K562 (cell line): Measurements from ENCODE around the gene SOX18. TPM values are rescaled to one million over a fixed set of nuclear protein-coding genes. Genes with fewer than 3 reads are reported as not detected.
A peak's percentile ranks its signal among the peaks of the same experiment; 100 is the strongest.

Source experiments
- ATAC-seq: fragments of 200-7000 bp; cut with Tn5 transposase; 3 replicates; pipeline ENCODE4 v1.9.1; 2020; ENCODE audit warnings: moderate library complexity
- BruUV-seq: library from RNA; stranded (reverse); fragments of 400-500 nt; replicated peaks from 2 replicates; lab custom pipeline; 2021; lab: Mats Ljungman, UMichigan
- CTCF ChIA-PET: fragments of 300-600 bp; formaldehyde crosslinking; extraction: SDS; loops from one replicate; lab custom pipeline; 2021; ENCODE audit warnings: low intra/inter-chr PET ratio; lab: Yijun Ruan, JAX
- POLR2A ChIA-PET: fragments of 300-600, 350-650 bp; sonication (Branson Sonifier 250); formaldehyde crosslinking; extraction: SDS; loops from one replicate; lab custom pipeline; 2021; ENCODE audit warnings: antibody characterized with exemption, inconsistent platforms; lab: Yijun Ruan, JAX
- DNase-seq, 4 experiments: peaks; one replicate each; pipeline versions ENCODE4 v3.0.0 to v3.0.0-alpha.2; 2011 to 2018; ENCODE audit warnings: low spot score in 3 of 4, mixed read lengths in 3 of 4; ENCODE audit errors: extremely low read depth in 1 of 4
- FAIRE-seq: peaks from 2 replicates; lab custom pipeline; 2011; peaks lifted over from hg19 to GRCh38; lab: Jason Lieb, UNC
- H2AFZ ChIP-seq: 2 replicates; pipeline ENCODE4 v1.6.0; 2011; ENCODE audit warnings: low read depth, low read length, control low read depth, inconsistent platforms
- H3K27ac ChIP-seq: fragments of 200-600 bp; 3 replicates; pipeline ENCODE4 v1.8.0; 2011; ENCODE audit warnings: low read depth, mild to moderate bottlenecking, control low read depth, inconsistent platforms, low read length, moderate library complexity, mixed read lengths; ENCODE audit errors: extremely low read depth
- H3K27me3 ChIP-seq, 2 experiments: fragments of 300-600 bp in 1 of 2; 2 replicates in 1 of 2; 3 replicates in 1 of 2; pipeline versions ENCODE4 v1.6.0 to v1.8.0; 2011; ENCODE audit warnings: inconsistent platforms in 2 of 2, low read length in 2 of 2, mild to moderate bottlenecking in 1 of 2, mixed read lengths in 1 of 2, moderate library complexity in 1 of 2; ENCODE audit not compliant: control insufficient read depth in 2 of 2, insufficient read depth in 2 of 2
- H3K36me3 ChIP-seq: fragments of 300-600 bp; 3 replicates; pipeline ENCODE4 v1.8.0; 2011; ENCODE audit warnings: mild to moderate bottlenecking, low read length, inconsistent platforms; ENCODE audit not compliant: control insufficient read depth, insufficient read depth
- H3K4me1 ChIP-seq, 2 experiments: fragments of 200-600 bp in 1 of 2; replicated peaks in 1 of 2; 2 replicates in 1 of 2; 3 replicates in 1 of 2; pipeline versions ENCODE4 v1.5.1 to v1.8.0; 2011; ENCODE audit warnings: inconsistent platforms in 2 of 2, low read length in 2 of 2, mild to moderate bottlenecking in 1 of 2, mixed read lengths in 1 of 2, moderate library complexity in 1 of 2; ENCODE audit not compliant: control insufficient read depth in 2 of 2, insufficient read depth in 2 of 2
- H3K4me2 ChIP-seq: 2 replicates; pipeline ENCODE4 v1.6.1; 2011; ENCODE audit warnings: low read length, control low read depth, inconsistent platforms, mixed read lengths; ENCODE audit not compliant: insufficient read depth
- H3K4me3 ChIP-seq: fragments of 200-600 bp; sonication (generic), shearing (Covaris generic); 2 replicates; pipeline ENCODE4 v1.5.1; 2016; ENCODE audit warnings: control low read depth, inconsistent platforms
- H3K79me2 ChIP-seq: fragments of 200-600 bp; 3 replicates; pipeline ENCODE4 v1.8.0; 2011; ENCODE audit warnings: low read length, inconsistent platforms; ENCODE audit not compliant: control insufficient read depth, insufficient read depth
- H3K9ac ChIP-seq, 2 experiments: 2 replicates each; pipeline versions ENCODE4 v1.6.0 to v1.6.1; 2011; ENCODE audit warnings: low read depth in 2 of 2, low read length in 2 of 2, control low read depth in 1 of 2, inconsistent platforms in 1 of 2, mild to moderate bottlenecking in 1 of 2, mixed read lengths in 1 of 2; ENCODE audit not compliant: insufficient read depth in 1 of 2
- H3K9me1 ChIP-seq: one replicate; pipeline ENCODE4 v1.6.0; 2011; ENCODE audit warnings: inconsistent platforms, mild to moderate bottlenecking, low read length, moderate library complexity; ENCODE audit not compliant: control insufficient read depth, insufficient read depth
- H3K9me3 ChIP-seq: replicated peaks from 2 replicates; pipeline ENCODE4 v1.5.1; 2011; ENCODE audit warnings: low read depth, low read length, inconsistent platforms; ENCODE audit not compliant: control insufficient read depth, insufficient read depth
- H4K20me1 ChIP-seq: replicated peaks from 2 replicates; pipeline ENCODE4 v1.6.1; 2011; ENCODE audit warnings: low read length, inconsistent platforms, mixed read lengths; ENCODE audit not compliant: control insufficient read depth, insufficient read depth
- CBFB ChIP-seq: sonication (generic); formaldehyde crosslinking; IDR thresholded peaks from 2 replicates; pipeline ENCODE4 v1.4.0; 2020; ENCODE audit warnings: mild to moderate bottlenecking, missing genetic modification reagents
- CTBP1 ChIP-seq: fragments of 450-650 bp; IDR thresholded peaks from 2 replicates; pipeline ENCODE4 v1.6.1; 2016; ENCODE audit warnings: borderline replicate concordance
- EGR1 ChIP-seq: fragments of 450-650 bp; conservative IDR thresholded peaks from 2 replicates; pipeline ENCODE4 v1.6.1; 2017; ENCODE audit warnings: mild to moderate bottlenecking
- HMGN3 ChIP-seq: IDR thresholded peaks from 2 replicates; pipeline ENCODE4 v1.6.1; 2011; ENCODE audit warnings: borderline replicate concordance, low read depth, mild to moderate bottlenecking, mixed read lengths, low read length; ENCODE audit not compliant: insufficient read length; ENCODE audit errors: extremely low read depth
- NCOA4 ChIP-seq: fragments of 450-650 bp; IDR thresholded peaks from 2 replicates; pipeline ENCODE4 v1.6.1; 2018; ENCODE audit warnings: mild to moderate bottlenecking; ENCODE audit not compliant: partially characterized antibody
- NFRKB ChIP-seq: fragments of 450-650 bp; IDR thresholded peaks from 2 replicates; pipeline ENCODE4 v1.6.1; 2016; ENCODE audit warnings: low read depth
- PHF21A ChIP-seq: fragments of 450-650 bp; IDR thresholded peaks from 2 replicates; pipeline ENCODE4 v1.6.1; 2017; ENCODE audit warnings: low read depth, borderline replicate concordance
- POLR2G ChIP-seq: fragments of 200-400 bp; formaldehyde crosslinking; IDR thresholded peaks from 2 replicates; pipeline ENCODE4 v1.6.1; 2017; ENCODE audit warnings: low read depth, mild to moderate bottlenecking, antibody characterized with exemption, low read length, moderate library complexity
- RFX5 ChIP-seq: IDR thresholded peaks from 2 replicates; pipeline ENCODE4 v1.6.1; 2011; ENCODE audit warnings: low read depth, mild to moderate bottlenecking, improper control_type of control experiment, low read length
- SUPT5H ChIP-seq: fragments of 450-650 bp; IDR thresholded peaks from 2 replicates; pipeline ENCODE4 v1.6.1; 2016
- TBP ChIP-seq: optimal IDR thresholded peaks from 2 replicates; pipeline ENCODE3; 2011; ENCODE audit warnings: low read depth, low read length, improper control_type of control experiment
- TEAD4 ChIP-seq, 2 experiments: sonication (generic) in 1 of 2; formaldehyde crosslinking in 1 of 2; IDR thresholded peaks; 2 replicates each; pipeline versions ENCODE4 v1.6.1 to v1.8.0; 2012 to 2022; ENCODE audit warnings: borderline replicate concordance in 1 of 2, inconsistent platforms in 1 of 2, low read length in 1 of 2, mild to moderate bottlenecking in 1 of 2, missing genetic modification reagents in 1 of 2
- ZNF436 ChIP-seq: fragments of 250-450, 450-650 bp; sonication (Bioruptor Pico); formaldehyde crosslinking; IDR thresholded peaks from 2 replicates; pipeline ENCODE4 v1.7.0; 2020; ENCODE audit warnings: mild to moderate bottlenecking
- WGBS: fragments of 100-300 bp; shearing (Covaris generic); methylation state at CpG from one replicate; pipeline ENCODE4 v1.1.6; 2016; ENCODE audit warnings: low coverage, mixed read lengths; ENCODE audit not compliant: insufficient coverage; ENCODE audit errors: missing lambda C conversion rate; 5-methylcytosine and 5-hydroxymethylcytosine counted together
- in situ Hi-C: fragments of 300-500 bp; cut with MboI; formaldehyde crosslinking; loops from 4 replicates; pipeline ENCODE4 v1.15.0; 2018; ENCODE audit warnings: inconsistent platforms, mixed read lengths
- intact Hi-C: fragments of 100-400 bp; cut with micrococcal nuclease; formaldehyde crosslinking; loops from 2 replicates; pipeline ENCODE4 v1.14.2; 2022
- polyA plus RNA-seq, 8 experiments: library from polyadenylated mRNA; depleted of rRNA in 4 of 8; stranded (reverse) in 5 of 8; unstranded in 3 of 8; fragments of >200 nt; fragmentation: Nextera tagmentation in 2 of 8; fragmentation: Illumina TruSeq in 1 of 8; extraction: Ambion mirVana in 2 of 8; extraction: Trizol in 1 of 8; gene quantifications; 2 replicates each; pipeline versions ENCODE4 v1.2.1 to v1.2.3, GENCODE V29; 2011 to 2014; ENCODE audit warnings: inconsistent platforms in 1 of 8, missing spikeins in 1 of 8
- total RNA-seq, 7 experiments: library from RNA; depleted of rRNA in 6 of 7; stranded (reverse); fragments of >200 nt in 6 of 7; fragmentation: Illumina TruSeq in 2 of 7; extraction: Trizol in 2 of 7; gene quantifications; 2 replicates each; pipeline versions ENCODE4 v1.2.1 to v1.2.3, GENCODE V29; 2011 to 2021; ENCODE audit warnings: low replicate concordance in 1 of 7
- TF ChIP-seq, protein P1 (sequence below): fragments of 250-450 bp; sonication (Bioruptor Pico); IDR thresholded peaks from 2 replicates; pipeline ENCODE4 v1.8.0; 2022; ENCODE audit warnings: inconsistent platforms
- TF ChIP-seq, protein P2 (sequence below): conservative IDR thresholded peaks from 2 replicates; pipeline ENCODE4 v1.6.1; 2011; ENCODE audit warnings: low read depth, mild to moderate bottlenecking, low read length; ENCODE audit not compliant: control insufficient read depth
- TF ChIP-seq, protein P3 (sequence below): fragments of 250-450 bp; sonication (Bioruptor Pico); IDR thresholded peaks from 2 replicates; pipeline ENCODE4 v1.8.0; 2021; ENCODE audit warnings: borderline replicate concordance, mild to moderate bottlenecking, moderate library complexity; ENCODE audit not compliant: poor library complexity, severe bottlenecking
- TF ChIP-seq, protein P4 (sequence below): fragments of 250-450 bp; sonication (Bioruptor Pico); IDR thresholded peaks from 2 replicates; pipeline ENCODE4 v1.5.0; 2020; ENCODE audit warnings: mild to moderate bottlenecking

The SOX18 gene
- total and polyA plus RNA-seq, 9 of the 15 experiments (the other 6 are each of a cell fraction or from before 2014, with no cell fraction given): 0.15 to 19.8 (median 0.33) TPM

DNA sequence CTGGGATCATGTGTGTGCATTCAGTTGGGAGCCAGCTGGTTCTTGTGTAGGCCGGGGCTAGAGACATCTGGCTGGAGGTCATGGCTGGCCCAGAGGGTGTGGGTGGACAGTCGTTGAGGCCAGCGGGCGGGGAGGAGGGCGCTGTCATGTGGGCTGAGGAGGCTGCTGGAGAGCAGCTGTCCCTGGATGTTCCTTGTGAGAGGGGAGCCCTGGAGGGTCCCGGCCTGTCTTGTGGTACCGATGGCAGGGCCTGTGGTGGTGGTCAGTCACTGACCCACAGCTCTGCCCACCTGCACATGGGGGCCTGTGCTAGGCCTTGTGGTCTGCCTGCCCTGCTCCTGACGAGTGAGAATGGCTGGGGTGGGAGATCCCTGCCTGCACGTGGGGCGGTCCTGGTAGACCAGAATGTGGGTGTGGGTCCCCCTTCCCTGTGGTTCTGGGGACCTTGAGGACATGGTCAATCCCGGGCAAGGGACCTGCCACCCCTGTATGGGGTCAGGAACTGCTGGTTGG lies 15.4 kb downstream of the SOX18 start:
- BruUV-seq: no TSS peak
- DNase-seq: no peak
- Histone ChIP-seq H3K27me3 (no peaks in the 10 kb centered on the region), H3K9me1 (peaks cover 3% of the 10 kb centered on the region), H2AFZ (no peak overlapping the region), H3K4me3 (no peak overlapping the region), H3K79me2 (no peaks in the 10 kb centered on the region), H3K27ac (no peak overlapping the region), H3K9me3 (no peaks in the 10 kb centered on the region), H4K20me1 (no peaks in the 10 kb centered on the region), H3K9ac (peak overlapping the region in 1 of 2 experiments; percentile 47; a peak in 1 of 4 replicates), H3K36me3 (peaks cover 58% of the 10 kb centered on the region; the same call in 2 of the 3 replicates), H3K4me2 (no peak overlapping the region), H3K4me1 (peaks cover 20 to 55% of the 10 kb centered on the region in 2 experiments)
- no peak for ATAC-seq
- intact Hi-C loops: no loop called here
- no peak for FAIRE-seq
- ChIA-PET CTCF (no interaction called here), POLR2A (no interaction called here)
- in situ Hi-C loops: no loop called here
- WGBS: 75% methylated on average over 9 of the region's 11 CpGs
- TF ChIP-seq TBP (no peak), CBFB (CRISPR knock-in tag) (no peak), SUPT5H (0 out of 2 replicates have a peak, but pooled peaks have one; percentile 7), EGR1 (peak; percentile 64), TEAD4 (IDR thresholded peaks at IDR 0.05; ENCODE audit: low read length) (no peak), TEAD4 (CRISPR knock-in tag; IDR thresholded peaks at IDR 0.05; ENCODE audit: borderline replicate concordance) (no peak), ZNF436 (CRISPR knock-in tag) (no peak), PHF21A (no peak), NFRKB (no peak), POLR2G (peak; percentile 64), HMGN3 (peak; percentile 30), NCOA4 (no peak), RFX5 (no peak), CTBP1 (no peak)
- TF ChIP-seq, protein P1, sequence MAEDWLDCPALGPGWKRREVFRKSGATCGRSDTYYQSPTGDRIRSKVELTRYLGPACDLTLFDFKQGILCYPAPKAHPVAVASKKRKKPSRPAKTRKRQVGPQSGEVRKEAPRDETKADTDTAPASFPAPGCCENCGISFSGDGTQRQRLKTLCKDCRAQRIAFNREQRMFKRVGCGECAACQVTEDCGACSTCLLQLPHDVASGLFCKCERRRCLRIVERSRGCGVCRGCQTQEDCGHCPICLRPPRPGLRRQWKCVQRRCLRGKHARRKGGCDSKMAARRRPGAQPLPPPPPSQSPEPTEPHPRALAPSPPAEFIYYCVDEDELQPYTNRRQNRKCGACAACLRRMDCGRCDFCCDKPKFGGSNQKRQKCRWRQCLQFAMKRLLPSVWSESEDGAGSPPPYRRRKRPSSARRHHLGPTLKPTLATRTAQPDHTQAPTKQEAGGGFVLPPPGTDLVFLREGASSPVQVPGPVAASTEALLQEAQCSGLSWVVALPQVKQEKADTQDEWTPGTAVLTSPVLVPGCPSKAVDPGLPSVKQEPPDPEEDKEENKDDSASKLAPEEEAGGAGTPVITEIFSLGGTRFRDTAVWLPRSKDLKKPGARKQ: no peak
- TF ChIP-seq, protein P2, sequence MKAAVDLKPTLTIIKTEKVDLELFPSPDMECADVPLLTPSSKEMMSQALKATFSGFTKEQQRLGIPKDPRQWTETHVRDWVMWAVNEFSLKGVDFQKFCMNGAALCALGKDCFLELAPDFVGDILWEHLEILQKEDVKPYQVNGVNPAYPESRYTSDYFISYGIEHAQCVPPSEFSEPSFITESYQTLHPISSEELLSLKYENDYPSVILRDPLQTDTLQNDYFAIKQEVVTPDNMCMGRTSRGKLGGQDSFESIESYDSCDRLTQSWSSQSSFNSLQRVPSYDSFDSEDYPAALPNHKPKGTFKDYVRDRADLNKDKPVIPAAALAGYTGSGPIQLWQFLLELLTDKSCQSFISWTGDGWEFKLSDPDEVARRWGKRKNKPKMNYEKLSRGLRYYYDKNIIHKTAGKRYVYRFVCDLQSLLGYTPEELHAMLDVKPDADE: no peak
- TF ChIP-seq, protein P3, sequence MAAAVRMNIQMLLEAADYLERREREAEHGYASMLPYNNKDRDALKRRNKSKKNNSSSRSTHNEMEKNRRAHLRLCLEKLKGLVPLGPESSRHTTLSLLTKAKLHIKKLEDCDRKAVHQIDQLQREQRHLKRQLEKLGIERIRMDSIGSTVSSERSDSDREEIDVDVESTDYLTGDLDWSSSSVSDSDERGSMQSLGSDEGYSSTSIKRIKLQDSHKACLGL (CRISPR knock-in tag): no peak
- TF ChIP-seq, protein P4, sequence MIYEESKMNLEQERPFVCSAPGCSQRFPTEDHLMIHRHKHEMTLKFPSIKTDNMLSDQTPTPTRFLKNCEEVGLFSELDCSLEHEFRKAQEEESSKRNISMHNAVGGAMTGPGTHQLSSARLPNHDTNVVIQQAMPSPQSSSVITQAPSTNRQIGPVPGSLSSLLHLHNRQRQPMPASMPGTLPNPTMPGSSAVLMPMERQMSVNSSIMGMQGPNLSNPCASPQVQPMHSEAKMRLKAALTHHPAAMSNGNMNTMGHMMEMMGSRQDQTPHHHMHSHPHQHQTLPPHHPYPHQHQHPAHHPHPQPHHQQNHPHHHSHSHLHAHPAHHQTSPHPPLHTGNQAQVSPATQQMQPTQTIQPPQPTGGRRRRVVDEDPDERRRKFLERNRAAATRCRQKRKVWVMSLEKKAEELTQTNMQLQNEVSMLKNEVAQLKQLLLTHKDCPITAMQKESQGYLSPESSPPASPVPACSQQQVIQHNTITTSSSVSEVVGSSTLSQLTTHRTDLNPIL (CRISPR knock-in tag): no peak
